Stimulated activated CD4-positive, alpha-beta T cell treated with anti-CD3 and anti-CD28 coated beads, Interleukin-2, amount 100 ng/mL, for 4 hours (primary cell): Measurements from ENCODE around the gene GPAM.
"Not testable (repeated sequence)": the region's sequence is repeated elsewhere in the genome, so short reads cannot be mapped to it uniquely, and the experiment has no call there.

ENCODE experiments used
- DNase-seq: peaks from one replicate; pipeline ENCODE4 v3.0.0-alpha.2; 2020; ENCODE audit warnings: low read depth

Gene GPAM

GRCh38 chr10:112216151-112216550, 32.6 kb upstream of the GPAM start:
- no peak for DNase-seq

GRCh38 chr10:112215342-112215774, 31.8 kb upstream of the GPAM start:
- DNase-seq, result no peak

GRCh38 chr10:112214298-112214926, 30.8 kb upstream of the GPAM start:
- no peak for DNase-seq

GRCh38 chr10:112213836-112214235, 30.3 kb upstream of the GPAM start:
- DNase-seq, result no peak

- DNase-seq, result no peak
Measured at GRCh38 chr10:112213098-112213823, 29.7 kb upstream of the GPAM start.

- DNase-seq, result no peak
Measured at GRCh38 chr10:112210666-112211065, 27.1 kb upstream of the GPAM start.

GRCh38 chr10:112209684-112210131, 26.1 kb upstream of the GPAM start:
- no peak for DNase-seq

GRCh38 chr10:112208997-112209396, 25.4 kb upstream of the GPAM start:
- DNase-seq, result no peak

GRCh38 chr10:112208292-112208691, 24.7 kb upstream of the GPAM start:
- DNase-seq, result no peak

- no peak for DNase-seq
Measured at GRCh38 chr10:112203328-112204076, 19.9 kb upstream of the GPAM start.

- DNase-seq, result no peak
Measured at GRCh38 chr10:112202561-112203241, 19.1 kb upstream of the GPAM start.

GRCh38 chr10:112202076-112202475, 18.5 kb upstream of the GPAM start:
- DNase-seq, result no peak

- DNase-seq, result no peak
Measured at GRCh38 chr10:112201334-112201733, 17.8 kb upstream of the GPAM start.

- not testable (repeated sequence) for DNase-seq
Measured at GRCh38 chr10:112200259-112200658, 16.7 kb upstream of the GPAM start.

- DNase-seq, result not testable (repeated sequence)
Measured at GRCh38 chr10:112197662-112198061, 14.1 kb upstream of the GPAM start.

GRCh38 chr10:112195224-112195623, 11.7 kb upstream of the GPAM start:
- no peak for DNase-seq

GRCh38 chr10:112191791-112192190, 8.2 kb upstream of the GPAM start:
- no peak for DNase-seq

- DNase-seq, result no peak
Measured at GRCh38 chr10:112191041-112191590, 7.6 kb upstream of the GPAM start.

- DNase-seq, result no peak
Measured at GRCh38 chr10:112189465-112189864, 5.9 kb upstream of the GPAM start.

GRCh38 chr10:112187527-112187926, 4.0 kb upstream of the GPAM start:
- DNase-seq, result no peak

GRCh38 chr10:112185959-112186358, 2.4 kb upstream of the GPAM start:
- DNase-seq, result no peak

GRCh38 chr10:112184379-112184778, 814 bp upstream of the GPAM start:
- no peak for DNase-seq
